Stomach (tissue), 4 donors: Measurements from ENCODE around the gene GOLIM4.

Source experiments
- EP300 ChIP-seq: sonication (generic); formaldehyde crosslinking; IDR thresholded peaks from one replicate; pipeline ENCODE4 v1.6.1; 2017; ENCODE audit warnings: antibody characterized with exemption
- POLR2A ChIP-seq, 4 donors: fragments of 450-650 bp; IDR thresholded peaks; one replicate each; pipeline ENCODE4 v1.6.1; 2016; ENCODE audit warnings: antibody characterized with exemption in 4 of 4, control low read depth in 2 of 4, mild to moderate bottlenecking in 1 of 4, moderate library complexity in 1 of 4
- POLR2AphosphoS5 ChIP-seq, 3 donors: sonication (generic); formaldehyde crosslinking; IDR thresholded peaks; one replicate each; pipeline ENCODE4 v1.6.1; 2016; ENCODE audit warnings: antibody characterized with exemption in 3 of 3
- TF ChIP-seq, protein P1 (sequence below), 7 experiments: fragments of 450-650 bp in 4 of 7; fragments of 200-600 bp in 3 of 7; sonication (generic) in 3 of 7; IDR thresholded peaks; one replicate each; pipeline ENCODE4 v1.5.1; 2016 to 2019; ENCODE audit warnings: antibody characterized with exemption in 7 of 7, control low read depth in 2 of 7, mild to moderate bottlenecking in 1 of 7

DNA sequence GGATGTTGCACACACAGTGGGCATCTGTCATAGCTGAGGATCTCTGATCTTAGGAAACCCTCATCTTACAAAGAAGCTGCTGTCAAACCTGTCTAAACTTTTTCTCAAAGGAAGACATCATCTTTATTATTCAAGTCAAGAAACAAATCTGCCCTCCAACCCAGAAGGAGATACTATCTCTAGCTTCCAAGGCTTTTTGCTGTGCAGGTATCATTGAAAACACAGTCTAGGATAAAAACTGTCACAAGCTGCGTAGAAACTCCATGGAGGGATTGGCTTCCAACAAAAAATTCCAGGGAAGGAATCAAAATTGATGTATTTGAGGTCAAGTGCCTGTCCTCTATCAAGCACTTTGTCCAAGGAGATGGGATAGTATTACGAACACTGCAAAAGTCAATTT is 89.1 kb downstream of the GOLIM4 start:
- TF ChIP-seq, protein P1, sequence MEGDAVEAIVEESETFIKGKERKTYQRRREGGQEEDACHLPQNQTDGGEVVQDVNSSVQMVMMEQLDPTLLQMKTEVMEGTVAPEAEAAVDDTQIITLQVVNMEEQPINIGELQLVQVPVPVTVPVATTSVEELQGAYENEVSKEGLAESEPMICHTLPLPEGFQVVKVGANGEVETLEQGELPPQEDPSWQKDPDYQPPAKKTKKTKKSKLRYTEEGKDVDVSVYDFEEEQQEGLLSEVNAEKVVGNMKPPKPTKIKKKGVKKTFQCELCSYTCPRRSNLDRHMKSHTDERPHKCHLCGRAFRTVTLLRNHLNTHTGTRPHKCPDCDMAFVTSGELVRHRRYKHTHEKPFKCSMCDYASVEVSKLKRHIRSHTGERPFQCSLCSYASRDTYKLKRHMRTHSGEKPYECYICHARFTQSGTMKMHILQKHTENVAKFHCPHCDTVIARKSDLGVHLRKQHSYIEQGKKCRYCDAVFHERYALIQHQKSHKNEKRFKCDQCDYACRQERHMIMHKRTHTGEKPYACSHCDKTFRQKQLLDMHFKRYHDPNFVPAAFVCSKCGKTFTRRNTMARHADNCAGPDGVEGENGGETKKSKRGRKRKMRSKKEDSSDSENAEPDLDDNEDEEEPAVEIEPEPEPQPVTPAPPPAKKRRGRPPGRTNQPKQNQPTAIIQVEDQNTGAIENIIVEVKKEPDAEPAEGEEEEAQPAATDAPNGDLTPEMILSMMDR (IDR thresholded peaks at IDR 0.05): no peak
- no peak for TF ChIP-seq POLR2A (IDR thresholded peaks at IDR 0.05)
- no peak for TF ChIP-seq POLR2AphosphoS5 (IDR thresholded peaks at IDR 0.05)
- no peak for TF ChIP-seq EP300
